ENCODE measurements around the gene HPSE2.
"Not testable (repeated sequence)": the region's sequence is repeated elsewhere in the genome, so short reads cannot be mapped to it uniquely, and the experiment has no call there.

The HPSE2 gene

GRCh38 chr10:99235658-99236626 is at the start of gene HPSE2:
Gene HPSE2 (minus strand): TSS chr10:99235852.
- DNase-seq: no peak

GRCh38 chr10:99280472-99280871 is 44.8 kb upstream of the HPSE2 start:
- DNase-seq: no peak

DNA sequence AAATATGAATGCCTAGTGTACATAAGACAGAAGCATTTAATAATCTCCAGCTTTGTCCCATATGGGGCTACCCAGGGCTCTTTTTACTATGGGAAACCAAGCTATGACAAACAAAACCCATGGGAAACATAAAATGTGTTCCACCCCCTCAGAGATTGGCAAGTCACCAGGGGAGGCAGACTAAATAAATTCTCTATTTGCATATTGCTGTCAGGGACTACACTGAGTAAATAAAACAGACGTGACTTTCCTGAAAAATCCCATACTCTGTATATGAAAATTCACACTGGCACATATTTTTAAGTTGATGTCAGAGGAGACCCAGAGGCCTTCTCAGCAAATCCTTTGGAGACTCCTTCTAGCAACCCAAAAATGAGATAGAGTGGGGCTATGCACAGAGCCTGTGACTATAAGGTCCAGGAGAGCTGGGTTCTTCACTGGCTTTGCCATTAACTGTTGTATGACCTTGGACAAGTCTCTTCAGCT is 44.0 kb upstream of the HPSE2 start:
- no peak for DNase-seq

DNA sequence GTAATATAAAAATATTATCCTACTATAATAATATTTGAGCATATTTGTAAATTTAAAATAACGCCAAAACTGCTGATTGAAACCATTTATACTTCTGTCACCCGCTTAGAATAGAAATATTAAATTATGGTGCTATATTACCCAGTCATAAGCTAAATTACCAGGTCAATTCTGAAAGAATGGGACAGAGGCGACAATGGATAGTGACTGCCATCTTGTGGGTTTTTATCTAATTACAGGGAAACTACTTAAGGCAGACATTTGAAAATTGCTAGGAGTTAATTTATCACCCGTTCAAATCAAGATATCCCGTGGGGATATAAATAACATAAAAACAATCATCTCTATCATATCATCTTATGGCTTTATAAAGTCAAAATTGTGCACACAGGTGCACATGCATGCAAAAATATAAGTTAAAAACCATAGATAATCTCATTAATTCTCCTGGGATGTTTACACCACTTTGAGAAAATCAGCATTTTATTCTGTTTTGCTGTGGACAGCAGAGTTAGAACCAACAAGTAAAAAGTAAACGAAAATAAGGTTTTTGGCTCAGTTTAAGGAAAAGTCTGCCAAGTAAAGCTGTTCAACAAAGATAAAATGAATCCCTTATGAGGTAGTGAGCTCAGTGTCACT is 41.3 kb upstream of the HPSE2 start:
- no peak for DNase-seq

DNA sequence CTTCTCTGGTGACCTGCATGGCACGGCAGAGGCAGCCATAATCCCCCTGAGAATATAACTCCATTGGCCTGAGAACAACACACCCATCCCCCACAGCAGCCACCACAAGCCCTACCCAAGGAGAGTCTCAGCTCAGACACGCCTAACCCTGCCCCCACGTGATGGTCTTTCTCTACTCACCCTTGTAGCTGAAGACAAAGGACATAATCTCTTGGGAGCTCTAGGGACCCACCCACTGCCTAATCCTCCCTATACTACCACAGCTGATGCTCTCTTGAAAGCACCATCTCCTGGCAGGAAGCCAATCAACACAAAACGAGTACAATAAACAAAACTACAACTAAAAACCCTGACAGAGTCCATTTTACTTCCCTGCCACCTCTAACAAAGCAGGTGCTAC is 30.7 kb upstream of the HPSE2 start:
- no peak for DNase-seq

GRCh38 chr10:99248824-99249223 is 13.2 kb upstream of the HPSE2 start:
- DNase-seq: no peak

DNA sequence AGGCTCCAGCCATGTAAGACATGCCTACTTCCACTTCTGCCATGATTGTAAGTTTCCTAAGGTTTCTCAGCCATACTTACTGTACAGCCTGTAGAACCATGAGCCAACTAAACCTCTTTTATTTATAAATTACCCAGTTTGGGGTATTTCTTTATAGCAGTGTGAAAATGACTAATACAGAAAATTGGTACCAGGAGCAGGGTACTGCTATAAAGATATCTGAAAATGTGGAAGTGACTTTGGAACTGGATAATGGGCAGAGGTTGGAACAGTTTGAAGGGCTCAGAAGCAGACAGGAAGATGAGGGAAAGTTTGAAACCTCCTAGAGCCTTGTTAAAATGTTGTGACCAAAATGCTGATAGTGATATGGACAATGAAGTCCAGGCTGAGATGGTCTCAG is 12.2 kb upstream of the HPSE2 start:
- not testable (repeated sequence) for DNase-seq

DNA sequence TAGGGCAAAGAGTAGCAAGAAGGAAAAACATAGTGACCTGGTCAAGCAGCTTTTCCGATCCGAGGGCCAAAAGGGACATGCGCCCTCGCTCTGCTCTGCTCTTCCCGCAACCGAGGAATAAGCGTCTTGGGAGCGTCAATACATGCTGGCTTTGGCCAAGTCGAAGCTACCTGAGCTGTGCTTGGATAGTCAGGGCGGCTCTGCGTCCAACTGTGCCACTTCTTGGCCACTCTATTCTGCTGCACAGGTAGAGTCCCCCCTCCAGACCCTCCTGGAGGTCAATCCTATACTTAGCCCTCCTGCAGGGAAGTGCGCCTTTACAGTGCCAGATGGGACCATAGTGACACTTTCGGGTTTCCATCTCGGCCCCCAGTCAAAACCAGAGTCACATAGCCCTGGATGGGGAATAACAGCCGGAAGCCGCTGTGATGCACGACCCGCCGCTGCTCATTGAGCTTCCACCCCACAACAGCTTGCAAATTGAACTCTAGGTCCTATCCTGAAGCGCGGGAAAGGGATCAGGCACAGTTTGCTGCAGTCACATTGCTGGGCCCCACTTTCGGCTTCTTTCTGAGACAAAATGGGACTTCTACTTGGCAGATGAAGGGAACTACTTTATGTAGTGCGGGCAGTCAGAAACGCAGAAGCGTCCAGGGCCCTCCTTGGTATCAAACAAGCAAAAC is 1.1 kb upstream of the HPSE2 start:
- DNase-seq: no peak

GRCh38 chr10:99234791-99235657 is 628 bp downstream of the HPSE2 start:
- no peak for DNase-seq

- DNase-seq: no peak
These were observed 1.4 kb downstream of the HPSE2 start for GRCh38 chr10:99234041-99234790.

DNA sequence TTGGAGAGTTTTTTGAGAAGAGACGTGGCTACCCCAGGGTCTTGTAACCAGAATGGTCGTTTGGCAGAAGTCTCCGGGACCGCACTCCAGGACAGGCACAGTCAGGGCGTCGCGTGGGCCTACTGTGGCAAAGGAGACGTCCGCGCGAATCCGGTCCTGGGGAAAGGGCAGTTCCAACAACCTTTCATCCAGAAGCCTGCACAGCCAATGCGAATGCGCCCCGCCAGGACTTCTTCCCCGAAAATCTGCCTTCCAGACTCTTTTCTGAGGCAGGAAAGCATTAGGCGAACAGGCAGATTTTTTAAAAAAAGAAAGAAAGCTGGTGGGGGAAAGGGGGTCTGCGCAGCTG is 2.0 kb downstream of the HPSE2 start:
- no peak for DNase-seq

DNA sequence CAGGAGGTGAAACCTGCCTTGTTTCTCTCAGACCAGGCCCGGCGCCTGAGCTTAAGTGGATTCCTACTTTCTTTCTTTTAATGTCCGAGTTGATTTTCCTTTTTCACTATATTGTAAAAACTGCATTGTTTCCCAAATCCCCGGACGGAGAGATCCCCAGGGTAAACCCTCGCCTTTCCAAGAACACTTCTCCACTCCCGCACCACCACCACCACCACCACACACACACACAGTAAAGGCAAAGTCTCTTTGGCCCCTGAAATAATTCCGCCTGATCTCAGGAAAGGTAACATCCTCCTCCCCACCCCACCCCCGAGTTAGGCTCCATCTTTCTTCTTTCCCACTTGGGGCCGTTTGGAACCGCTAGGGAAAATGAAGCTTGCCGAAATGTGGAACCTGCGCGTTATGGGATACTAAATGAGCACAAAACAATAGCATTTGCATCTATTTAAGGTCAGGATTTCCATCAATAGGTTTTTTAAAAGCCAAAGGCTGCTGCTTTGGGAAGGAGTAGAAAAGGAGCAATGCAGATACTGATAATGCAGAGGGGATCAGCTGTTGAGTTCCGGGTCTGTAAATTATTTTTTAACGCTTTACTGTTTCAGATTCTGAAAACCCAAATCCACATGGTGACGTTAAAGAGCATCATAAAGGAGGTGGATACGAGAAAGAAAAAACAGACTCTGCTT is 2.5 kb downstream of the HPSE2 start:
- no peak for DNase-seq

- DNase-seq: no peak
These were observed 3.2 kb downstream of the HPSE2 start for GRCh38 chr10:99232360-99232999.

DNA sequence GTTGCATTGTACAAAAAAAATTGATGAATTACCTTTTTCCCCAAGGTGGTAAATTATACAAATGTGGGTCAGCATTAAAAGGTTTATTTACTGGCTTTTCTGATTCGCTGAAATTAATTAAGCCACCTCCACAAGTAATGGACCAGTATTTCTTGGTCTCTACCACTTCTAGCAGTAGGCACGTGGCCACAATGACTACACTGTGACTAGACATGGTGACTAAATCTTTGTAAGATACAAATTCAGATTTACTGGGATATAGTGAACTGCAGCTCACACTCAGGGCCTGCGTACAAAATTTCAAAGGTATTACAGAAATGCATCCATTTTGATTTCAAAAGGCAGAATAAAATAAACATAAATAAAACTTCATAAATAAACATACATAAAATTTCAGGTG is 10.9 kb downstream of the HPSE2 start:
- DNase-seq: no peak

GRCh38 chr10:99207340-99207739 is 28.3 kb downstream of the HPSE2 start:
- no peak for DNase-seq

GRCh38 chr10:99203310-99203709 is 32.3 kb downstream of the HPSE2 start:
- no peak for DNase-seq

GRCh38 chr10:99172950-99173349 is 62.7 kb downstream of the HPSE2 start:
- DNase-seq: no peak

DNA sequence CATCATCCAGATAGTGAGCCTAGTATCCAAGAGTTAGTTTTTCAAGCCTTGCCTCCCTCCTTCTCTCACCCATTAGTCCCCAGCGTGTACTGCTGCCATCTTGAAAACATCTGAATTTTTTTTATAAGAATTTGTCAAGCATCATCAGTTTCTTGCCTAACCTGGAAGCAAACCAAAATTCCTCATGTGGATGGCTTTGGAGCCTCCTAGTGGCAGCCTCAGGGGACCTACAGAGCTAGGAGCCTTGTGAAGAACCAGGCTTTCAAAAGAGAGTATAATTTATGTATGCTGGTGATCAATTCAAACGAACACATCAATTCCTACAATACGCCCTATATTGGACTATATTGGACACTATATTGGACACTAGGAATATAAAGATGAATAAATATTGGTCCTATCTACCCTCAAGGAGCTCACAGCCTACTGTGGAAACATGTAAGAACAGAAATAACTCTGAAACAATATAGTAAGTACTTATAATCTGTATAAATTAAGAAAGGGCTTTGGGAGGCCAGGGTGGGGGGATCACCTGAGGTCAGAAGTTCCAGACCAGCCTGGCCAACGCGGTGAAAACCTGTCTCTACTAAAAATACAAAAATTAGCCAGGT is 63.4 kb downstream of the HPSE2 start:
- peak; percentile 6 to 24 for DNase-seq

DNA sequence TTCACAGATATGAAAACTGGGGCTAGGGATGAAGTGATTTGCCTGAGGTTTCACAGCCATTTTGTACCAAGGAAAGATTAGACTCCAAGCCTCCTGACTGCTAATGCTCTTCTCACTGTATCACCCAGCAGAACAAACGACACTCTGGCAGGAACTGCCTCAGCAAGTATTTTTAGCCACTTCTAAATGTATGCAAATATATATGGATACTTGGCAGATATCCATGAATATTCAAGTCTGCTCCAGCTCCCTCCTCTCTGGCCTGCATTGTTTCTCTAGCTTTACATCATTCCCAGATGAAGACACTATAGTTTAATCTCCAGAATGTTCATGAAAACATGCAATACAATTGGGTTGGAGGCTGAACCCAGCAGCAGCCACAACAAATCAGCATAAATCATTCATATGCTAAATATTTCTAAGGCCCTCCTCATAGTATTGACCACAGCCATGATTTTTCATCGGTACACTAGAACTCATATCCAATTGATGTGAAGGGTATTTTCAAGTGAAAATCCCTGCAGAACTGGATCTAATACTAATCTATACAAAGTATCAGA is 65.5 kb downstream of the HPSE2 start:
- no peak for DNase-seq

DNA sequence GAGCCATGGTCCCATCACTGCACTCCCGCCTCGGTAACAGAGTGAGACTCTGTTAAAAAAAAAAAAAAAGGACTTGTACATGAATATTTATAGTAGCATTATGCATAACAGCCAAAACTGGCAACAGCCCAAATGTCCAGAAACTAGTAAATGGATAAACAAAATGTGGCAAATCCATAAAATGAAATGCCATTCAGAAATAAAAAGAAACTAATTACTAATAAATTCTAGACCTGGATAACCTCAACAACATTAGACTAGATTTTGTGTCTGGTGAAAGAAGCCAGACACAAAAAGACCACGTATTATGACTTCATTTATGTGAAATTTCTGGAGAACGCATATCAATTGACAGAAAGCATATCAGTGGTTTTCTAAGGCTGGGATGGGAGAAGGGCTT is 74.5 kb downstream of the HPSE2 start:
- DNase-seq: no peak

All from SHP77 (cell line).